Endothelial cell (in vitro differentiated cells): ENCODE results near the gene SDE2. TPM values are rescaled to one million over a fixed set of nuclear protein-coding genes. Genes with fewer than 3 reads are reported as not detected.

Experiments
- DNase-seq: peaks from one replicate; pipeline ENCODE4 v3.0.0; 2021; ENCODE audit warnings: low spot score
- H3K27ac Mint-ChIP-seq: one replicate; pipeline ENCODE4 v1.8.0; 2021; ENCODE audit warnings: mixed read lengths, inconsistent platforms; ENCODE audit not compliant: unreplicated experiment
- H3K27me3 Mint-ChIP-seq: one replicate; pipeline ENCODE4 v1.8.0; 2021; ENCODE audit warnings: mild to moderate bottlenecking, moderate library complexity, mixed read lengths, inconsistent platforms; ENCODE audit not compliant: unreplicated experiment
- H3K36me3 Mint-ChIP-seq: one replicate; pipeline ENCODE4 v1.8.0; 2021; ENCODE audit warnings: mild to moderate bottlenecking, low read depth, mixed read lengths, inconsistent platforms; ENCODE audit not compliant: unreplicated experiment
- H3K4me1 Mint-ChIP-seq: one replicate; pipeline ENCODE4 v1.8.0; 2021; ENCODE audit warnings: mild to moderate bottlenecking, mixed read lengths, inconsistent platforms; ENCODE audit not compliant: unreplicated experiment
- H3K4me3 Mint-ChIP-seq: one replicate; pipeline ENCODE4 v1.8.0; 2021; ENCODE audit warnings: mild to moderate bottlenecking, mixed read lengths, inconsistent platforms; ENCODE audit not compliant: unreplicated experiment
- H3K9me3 Mint-ChIP-seq: one replicate; pipeline ENCODE4 v1.8.0; 2021; ENCODE audit warnings: mixed read lengths, inconsistent platforms; ENCODE audit not compliant: unreplicated experiment
- CTCF ChIP-seq: fragments of 200-600 bp; sonication (generic); IDR thresholded peaks from one replicate; pipeline ENCODE4 v1.5.0; 2021; ENCODE audit warnings: antibody characterized with exemption; ENCODE audit not compliant: unreplicated experiment
- long read RNA-seq: library from polyadenylated mRNA; unstranded; transcript quantifications from one replicate; pipeline ENCODE4 v2.0.0, GENCODE V29; 2020; ENCODE audit not compliant: unreplicated experiment
- total RNA-seq: library from RNA; stranded (reverse); fragmentation: NEBNext Ultra II Directional; extraction: Animal tissue kit (Norgen Biotek cat#: 25700); gene quantifications from one replicate; pipeline ENCODE4 v1.2.1, GENCODE V29; 2021; ENCODE audit not compliant: unreplicated experiment

The SDE2 gene
- 17.8 TPM for total RNA-seq
- long read RNA-seq, transcript SDE2-201 (7 exons, 3,975 nt): major isoform, 5 of 6 reads
- long read RNA-seq, partial matches to known transcripts: 1 of 6 reads
- long read RNA-seq, other reads (novel, unspliced or antisense): 0 of 6 reads

GRCh38 chr1:225999227-225999911 lies at the start of gene SDE2:
Gene SDE2, minus strand, starts transcription at chr1:225999343. Its CDS starts 31 bp downstream, at chr1:225999312.
- H3K4me1 Mint-ChIP-seq: peaks cover 48% of the 10 kb centered on the region
- H3K27me3 Mint-ChIP-seq: peaks cover 14% of the 10 kb centered on the region
- H3K4me3 Mint-ChIP-seq: peak within 1 kb of the TSS; percentile 100
- H3K36me3 Mint-ChIP-seq: peaks cover 5% of the 10 kb centered on the region
- no peaks in the 10 kb centered on the region for H3K9me3 Mint-ChIP-seq
- peak; percentile 100 for DNase-seq
- TF ChIP-seq CTCF: no peak
- peak within 1 kb of the TSS; percentile 99 for H3K27ac Mint-ChIP-seq

GRCh38 chr1:226048886-226049285 lies 49.7 kb upstream of the SDE2 start:
- Mint-ChIP-seq H3K36me3 (no peaks in the 10 kb centered on the region), H3K9me3 (no peaks in the 10 kb centered on the region), H3K4me1 (no peaks in the 10 kb centered on the region), H3K27me3 (peaks cover 5% of the 10 kb centered on the region), H3K27ac (no peak overlapping the region), H3K4me3 (no peak overlapping the region)
- DNase-seq: no peak
- TF ChIP-seq CTCF: no peak

- no peak for DNase-seq
- H3K27me3 Mint-ChIP-seq: peaks cover 3% of the 10 kb centered on the region
- TF ChIP-seq CTCF: no peak
- no peak overlapping the region for H3K4me3 Mint-ChIP-seq
- H3K9me3 Mint-ChIP-seq: no peaks in the 10 kb centered on the region
- no peak overlapping the region for H3K27ac Mint-ChIP-seq
- no peaks in the 10 kb centered on the region for H3K36me3 Mint-ChIP-seq
- no peaks in the 10 kb centered on the region for H3K4me1 Mint-ChIP-seq
Measured at GRCh38 chr1:226047495-226047894, 48.4 kb upstream of the SDE2 start.

GRCh38 chr1:226046240-226046639 lies 47.1 kb upstream of the SDE2 start:
- no peak for DNase-seq

More at GRCh38 chr1:226046240-226046639, 47.1 kb upstream of the SDE2 start:
- no peak overlapping the region for H3K4me3 Mint-ChIP-seq
- TF ChIP-seq CTCF: no peak
- H3K27ac Mint-ChIP-seq: no peak overlapping the region
- no peaks in the 10 kb centered on the region for H3K9me3 Mint-ChIP-seq
- H3K4me1 Mint-ChIP-seq: no peaks in the 10 kb centered on the region
- H3K27me3 Mint-ChIP-seq: peaks cover 5% of the 10 kb centered on the region
- H3K36me3 Mint-ChIP-seq: no peaks in the 10 kb centered on the region
